ENCODE results near the gene SEMA3B. TPM values are rescaled to one million over a fixed set of nuclear protein-coding genes. Genes with fewer than 3 reads are reported as not detected.

Gene SEMA3B
- total RNA-seq, 1 experiment from 2014 or later: 7.3 TPM

GRCh38 chr3:50229490-50229889 lies 39.5 kb upstream of the SEMA3B start:
- CTCF ChIA-PET: interaction anchor here (0.7 to 17.1 kb wide), 7 partner anchors 12 to 143 kb away, joined by 3 to 604 read pairs (median 82); partner anchors contain the start of genes GNAT1 and SLC38A3
- DNase-seq (ENCODE audit: low spot score) (no peak), ATAC-seq (no peak)
- no peak overlapping the region for H3K27ac Mint-ChIP-seq
- POLR2A ChIA-PET: interaction anchor here (2.2 kb wide), 1 partner anchor 17 kb away, joined by 6 read pairs; no protein-coding TSS in a partner anchor
- H3K4me3 Mint-ChIP-seq: no peak overlapping the region
- H3K36me3 Mint-ChIP-seq: no peaks in the 10 kb centered on the region
- TF ChIP-seq ATF6 (CRISPR knock-in tag; IDR thresholded peaks at IDR 0.05): no peak
- peaks cover 4% of the 10 kb centered on the region for H3K27me3 Mint-ChIP-seq (ENCODE audit: low read depth)
- H3K9me3 Mint-ChIP-seq: no peaks in the 10 kb centered on the region
- H3K4me1 Mint-ChIP-seq: peaks cover 27% of the 10 kb centered on the region

GRCh38 chr3:50230104-50230793 lies 38.7 kb upstream of the SEMA3B start:
- Mint-ChIP-seq H3K4me3 (no peak overlapping the region), H3K27me3 (ENCODE audit: low read depth) (peaks cover 4% of the 10 kb centered on the region), H3K36me3 (no peaks in the 10 kb centered on the region), H3K27ac (no peak overlapping the region), H3K4me1 (peaks cover 23% of the 10 kb centered on the region), H3K9me3 (no peaks in the 10 kb centered on the region)
- ATAC-seq (no peak), DNase-seq (ENCODE audit: low spot score) (no peak)
- POLR2A ChIA-PET: no interaction called here
- CTCF ChIA-PET: interaction anchor here (0.6 to 17.1 kb wide), 4 partner anchors 9 to 37 kb away, joined by 3 to 604 read pairs (median 82); partner anchors contain the start of gene GNAT1
- no peak for TF ChIP-seq RORB (CRISPR knock-in tag; IDR thresholded peaks at IDR 0.05)
- no peak for TF ChIP-seq FOXJ3 (CRISPR knock-in tag; IDR thresholded peaks at IDR 0.05; ENCODE audit: borderline replicate concordance)
- TF ChIP-seq TP53 (CRISPR knock-in tag; IDR thresholded peaks at IDR 0.05): no peak
- no peak for TF ChIP-seq ZNF423 (CRISPR knock-in tag; IDR thresholded peaks at IDR 0.05)
- TF ChIP-seq, protein P1, sequence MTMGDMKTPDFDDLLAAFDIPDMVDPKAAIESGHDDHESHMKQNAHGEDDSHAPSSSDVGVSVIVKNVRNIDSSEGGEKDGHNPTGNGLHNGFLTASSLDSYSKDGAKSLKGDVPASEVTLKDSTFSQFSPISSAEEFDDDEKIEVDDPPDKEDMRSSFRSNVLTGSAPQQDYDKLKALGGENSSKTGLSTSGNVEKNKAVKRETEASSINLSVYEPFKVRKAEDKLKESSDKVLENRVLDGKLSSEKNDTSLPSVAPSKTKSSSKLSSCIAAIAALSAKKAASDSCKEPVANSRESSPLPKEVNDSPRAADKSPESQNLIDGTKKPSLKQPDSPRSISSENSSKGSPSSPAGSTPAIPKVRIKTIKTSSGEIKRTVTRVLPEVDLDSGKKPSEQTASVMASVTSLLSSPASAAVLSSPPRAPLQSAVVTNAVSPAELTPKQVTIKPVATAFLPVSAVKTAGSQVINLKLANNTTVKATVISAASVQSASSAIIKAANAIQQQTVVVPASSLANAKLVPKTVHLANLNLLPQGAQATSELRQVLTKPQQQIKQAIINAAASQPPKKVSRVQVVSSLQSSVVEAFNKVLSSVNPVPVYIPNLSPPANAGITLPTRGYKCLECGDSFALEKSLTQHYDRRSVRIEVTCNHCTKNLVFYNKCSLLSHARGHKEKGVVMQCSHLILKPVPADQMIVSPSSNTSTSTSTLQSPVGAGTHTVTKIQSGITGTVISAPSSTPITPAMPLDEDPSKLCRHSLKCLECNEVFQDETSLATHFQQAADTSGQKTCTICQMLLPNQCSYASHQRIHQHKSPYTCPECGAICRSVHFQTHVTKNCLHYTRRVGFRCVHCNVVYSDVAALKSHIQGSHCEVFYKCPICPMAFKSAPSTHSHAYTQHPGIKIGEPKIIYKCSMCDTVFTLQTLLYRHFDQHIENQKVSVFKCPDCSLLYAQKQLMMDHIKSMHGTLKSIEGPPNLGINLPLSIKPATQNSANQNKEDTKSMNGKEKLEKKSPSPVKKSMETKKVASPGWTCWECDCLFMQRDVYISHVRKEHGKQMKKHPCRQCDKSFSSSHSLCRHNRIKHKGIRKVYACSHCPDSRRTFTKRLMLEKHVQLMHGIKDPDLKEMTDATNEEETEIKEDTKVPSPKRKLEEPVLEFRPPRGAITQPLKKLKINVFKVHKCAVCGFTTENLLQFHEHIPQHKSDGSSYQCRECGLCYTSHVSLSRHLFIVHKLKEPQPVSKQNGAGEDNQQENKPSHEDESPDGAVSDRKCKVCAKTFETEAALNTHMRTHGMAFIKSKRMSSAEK (CRISPR knock-in tag; IDR thresholded peaks at IDR 0.05; ENCODE audit: borderline replicate concordance): no peak
- TF ChIP-seq TCF7 (CRISPR knock-in tag; IDR thresholded peaks at IDR 0.05; ENCODE audit: low read depth): no peak
- TF ChIP-seq NR2C2 (CRISPR knock-in tag; IDR thresholded peaks at IDR 0.05): no peak
- TF ChIP-seq, protein P2, sequence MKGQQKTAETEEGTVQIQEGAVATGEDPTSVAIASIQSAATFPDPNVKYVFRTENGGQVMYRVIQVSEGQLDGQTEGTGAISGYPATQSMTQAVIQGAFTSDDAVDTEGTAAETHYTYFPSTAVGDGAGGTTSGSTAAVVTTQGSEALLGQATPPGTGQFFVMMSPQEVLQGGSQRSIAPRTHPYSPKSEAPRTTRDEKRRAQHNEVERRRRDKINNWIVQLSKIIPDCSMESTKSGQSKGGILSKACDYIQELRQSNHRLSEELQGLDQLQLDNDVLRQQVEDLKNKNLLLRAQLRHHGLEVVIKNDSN (CRISPR knock-in tag; IDR thresholded peaks at IDR 0.05): no peak
- TF ChIP-seq ATF6 (CRISPR knock-in tag; IDR thresholded peaks at IDR 0.05): no peak
- TF ChIP-seq, protein P3, sequence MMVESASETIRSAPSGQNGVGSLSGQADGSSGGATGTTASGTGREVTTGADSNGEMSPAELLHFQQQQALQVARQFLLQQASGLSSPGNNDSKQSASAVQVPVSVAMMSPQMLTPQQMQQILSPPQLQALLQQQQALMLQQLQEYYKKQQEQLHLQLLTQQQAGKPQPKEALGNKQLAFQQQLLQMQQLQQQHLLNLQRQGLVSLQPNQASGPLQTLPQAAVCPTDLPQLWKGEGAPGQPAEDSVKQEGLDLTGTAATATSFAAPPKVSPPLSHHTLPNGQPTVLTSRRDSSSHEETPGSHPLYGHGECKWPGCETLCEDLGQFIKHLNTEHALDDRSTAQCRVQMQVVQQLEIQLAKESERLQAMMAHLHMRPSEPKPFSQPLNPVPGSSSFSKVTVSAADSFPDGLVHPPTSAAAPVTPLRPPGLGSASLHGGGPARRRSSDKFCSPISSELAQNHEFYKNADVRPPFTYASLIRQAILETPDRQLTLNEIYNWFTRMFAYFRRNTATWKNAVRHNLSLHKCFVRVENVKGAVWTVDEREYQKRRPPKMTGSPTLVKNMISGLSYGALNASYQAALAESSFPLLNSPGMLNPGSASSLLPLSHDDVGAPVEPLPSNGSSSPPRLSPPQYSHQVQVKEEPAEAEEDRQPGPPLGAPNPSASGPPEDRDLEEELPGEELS (CRISPR knock-in tag; IDR thresholded peaks at IDR 0.05): no peak
- TF ChIP-seq ARID4B (CRISPR knock-in tag; IDR thresholded peaks at IDR 0.05; ENCODE audit: borderline replicate concordance): no peak
- no peak for TF ChIP-seq KAT7 (CRISPR knock-in tag; IDR thresholded peaks at IDR 0.05; ENCODE audit: borderline replicate concordance)
- TF ChIP-seq CBFB (CRISPR knock-in tag; IDR thresholded peaks at IDR 0.05; ENCODE audit: low read depth): no peak
- TF ChIP-seq NR1H2 (CRISPR knock-in tag; IDR thresholded peaks at IDR 0.05): no peak
- TF ChIP-seq TEAD4 (CRISPR knock-in tag; IDR thresholded peaks at IDR 0.05): no peak
- no peak for TF ChIP-seq TEAD1 (CRISPR knock-in tag; IDR thresholded peaks at IDR 0.05)
